NCI-H226 (cell line): ENCODE results near the gene PFN3.
"Not testable (repeated sequence)": the region's sequence is repeated elsewhere in the genome, so short reads cannot be mapped to it uniquely, and the experiment has no call there.

ENCODE experiments used
- DNase-seq: peaks from one replicate; pipeline ENCODE4 v3.0.0-alpha.2; 2015

PFN3 gene

DNA sequence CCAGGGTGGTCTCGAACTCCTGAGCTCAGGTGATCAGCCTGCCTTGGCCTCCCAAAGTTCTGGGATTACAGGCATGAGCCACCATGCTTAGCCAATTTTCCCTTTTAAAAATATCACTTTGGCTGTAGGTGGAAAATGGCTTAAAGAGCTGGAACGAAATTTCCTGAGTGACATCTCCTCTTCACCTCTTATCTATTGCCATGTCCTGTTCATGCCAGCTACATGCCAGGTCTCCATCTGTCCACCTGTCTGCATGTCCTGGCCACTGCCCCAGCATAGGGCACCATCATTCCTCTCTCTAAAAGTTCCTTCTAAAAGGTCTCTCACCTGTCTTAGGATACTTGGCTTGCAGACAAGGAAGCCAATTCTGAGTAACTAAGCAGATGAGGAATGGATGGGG lies 23.2 kb upstream of the PFN3 start:
- no peak for DNase-seq

DNA sequence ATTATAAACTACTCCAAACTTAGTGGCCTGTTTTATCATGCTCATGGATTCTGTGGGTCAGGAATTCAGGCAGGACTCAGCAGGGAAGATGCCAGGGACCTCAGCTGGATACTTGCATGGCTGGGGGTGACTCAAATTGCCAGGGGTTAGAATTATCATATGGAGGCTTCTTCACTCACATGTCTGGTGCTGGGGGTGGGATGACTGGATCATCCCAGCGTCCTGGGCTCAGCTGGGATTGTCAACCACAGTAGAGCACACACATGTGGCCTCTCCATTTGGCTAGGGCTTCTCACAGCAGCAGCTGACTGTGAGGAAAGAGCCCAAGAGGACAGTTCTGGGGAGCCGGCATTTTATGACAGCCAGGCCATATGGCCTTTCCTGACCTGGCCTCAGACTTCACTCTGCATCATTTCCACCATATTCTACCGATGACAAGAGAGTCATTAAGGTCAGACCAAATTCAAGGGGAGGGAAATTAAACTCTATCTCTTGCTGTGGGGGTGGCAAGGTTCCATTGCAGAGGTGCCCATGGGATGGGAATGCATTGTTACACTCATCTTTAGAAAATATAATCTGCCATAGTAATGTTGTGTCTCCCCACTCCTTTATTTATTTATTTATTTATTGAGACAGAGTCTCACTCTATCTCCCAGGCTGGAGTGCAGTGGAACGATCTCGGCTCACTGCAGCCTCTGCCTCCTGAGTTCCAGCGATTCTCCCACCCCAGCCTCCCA lies 20.8 kb upstream of the PFN3 start:
- no peak for DNase-seq

DNA sequence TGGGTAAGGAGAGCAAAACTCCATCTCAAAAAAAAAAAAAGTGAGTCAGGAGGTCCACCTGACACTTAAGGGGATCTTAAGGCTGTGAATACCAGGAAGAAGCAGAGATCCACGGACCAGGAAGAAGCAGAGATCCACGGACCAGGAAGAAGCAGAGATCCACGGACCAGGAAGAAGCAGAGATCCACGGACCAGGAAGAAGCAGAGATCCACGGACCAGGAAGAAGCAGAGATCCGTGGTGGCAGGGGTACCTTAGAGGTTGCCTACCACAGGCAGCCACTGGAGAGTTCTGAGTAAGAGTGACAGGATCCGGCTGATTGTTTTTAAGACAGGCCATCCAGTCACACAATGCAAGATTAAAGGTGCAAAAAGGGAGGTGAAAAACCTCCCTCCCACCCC lies 20.0 kb upstream of the PFN3 start:
- DNase-seq: not testable (repeated sequence)

- DNase-seq: peak; percentile 59
Observed at GRCh38 chr5:177419046-177419445, 18.6 kb upstream of the PFN3 start.

- DNase-seq: not testable (repeated sequence)
Observed at GRCh38 chr5:177417081-177417480, 16.6 kb upstream of the PFN3 start.

GRCh38 chr5:177414481-177414880 lies 14.0 kb upstream of the PFN3 start:
- no peak for DNase-seq

- no peak for DNase-seq
Observed at GRCh38 chr5:177412603-177413233, 12.3 kb upstream of the PFN3 start.

DNA sequence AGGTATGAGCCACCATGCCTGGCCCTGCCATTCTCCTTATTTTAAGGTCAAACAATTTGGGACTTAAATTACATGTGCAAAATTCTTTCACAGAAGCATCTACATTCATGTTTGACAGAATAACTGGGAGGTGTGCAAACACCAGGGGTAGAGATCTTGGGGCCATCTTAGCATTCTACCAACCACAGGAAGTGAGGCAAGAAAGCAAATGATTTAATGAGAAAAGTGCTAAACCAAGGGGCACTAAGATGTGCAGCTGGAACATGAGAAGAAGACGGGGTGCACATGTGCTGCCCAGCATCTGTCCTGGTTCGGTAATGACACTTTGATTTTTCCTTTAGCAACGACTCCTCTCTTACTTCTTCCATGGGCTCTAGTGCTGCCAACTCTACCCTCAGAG lies 10.1 kb upstream of the PFN3 start:
- no peak for DNase-seq

- no peak for DNase-seq
Observed at GRCh38 chr5:177409043-177409801, 8.8 kb upstream of the PFN3 start, which contains the start of gene F12. Gene F12 (minus strand): TSS chr5:177409564. CDS start chr5:177409527, 37 bp downstream.

- DNase-seq: no peak
Observed at GRCh38 chr5:177405805-177406204, 5.3 kb upstream of the PFN3 start.

DNA sequence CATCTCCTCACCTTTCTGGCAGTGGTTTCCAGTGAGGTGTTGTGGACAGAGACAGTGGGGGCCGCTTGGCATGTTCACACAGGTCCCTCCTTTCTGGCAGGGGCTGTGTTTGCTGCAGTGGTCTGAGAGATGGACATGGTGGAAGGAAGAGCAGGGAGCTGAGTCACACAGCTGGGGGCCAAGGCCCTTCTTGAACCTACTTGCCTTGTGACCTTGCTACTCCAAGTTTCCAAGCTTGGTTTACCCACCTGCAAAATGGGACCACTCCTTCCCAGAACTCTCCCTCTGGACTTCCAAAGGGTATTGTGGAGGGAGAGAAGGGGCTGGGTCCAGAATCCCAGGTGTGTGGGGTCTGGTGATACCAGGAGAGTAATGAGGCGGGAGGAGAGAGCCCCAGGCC lies 4.9 kb upstream of the PFN3 start:
- DNase-seq: no peak

- DNase-seq: no peak
Observed at GRCh38 chr5:177404641-177405179, 4.2 kb upstream of the PFN3 start.

- DNase-seq: peak; percentile 66
Observed at GRCh38 chr5:177403792-177404640, 3.6 kb upstream of the PFN3 start.

- no peak for DNase-seq
Observed at GRCh38 chr5:177403102-177403791, 2.8 kb upstream of the PFN3 start.

DNA sequence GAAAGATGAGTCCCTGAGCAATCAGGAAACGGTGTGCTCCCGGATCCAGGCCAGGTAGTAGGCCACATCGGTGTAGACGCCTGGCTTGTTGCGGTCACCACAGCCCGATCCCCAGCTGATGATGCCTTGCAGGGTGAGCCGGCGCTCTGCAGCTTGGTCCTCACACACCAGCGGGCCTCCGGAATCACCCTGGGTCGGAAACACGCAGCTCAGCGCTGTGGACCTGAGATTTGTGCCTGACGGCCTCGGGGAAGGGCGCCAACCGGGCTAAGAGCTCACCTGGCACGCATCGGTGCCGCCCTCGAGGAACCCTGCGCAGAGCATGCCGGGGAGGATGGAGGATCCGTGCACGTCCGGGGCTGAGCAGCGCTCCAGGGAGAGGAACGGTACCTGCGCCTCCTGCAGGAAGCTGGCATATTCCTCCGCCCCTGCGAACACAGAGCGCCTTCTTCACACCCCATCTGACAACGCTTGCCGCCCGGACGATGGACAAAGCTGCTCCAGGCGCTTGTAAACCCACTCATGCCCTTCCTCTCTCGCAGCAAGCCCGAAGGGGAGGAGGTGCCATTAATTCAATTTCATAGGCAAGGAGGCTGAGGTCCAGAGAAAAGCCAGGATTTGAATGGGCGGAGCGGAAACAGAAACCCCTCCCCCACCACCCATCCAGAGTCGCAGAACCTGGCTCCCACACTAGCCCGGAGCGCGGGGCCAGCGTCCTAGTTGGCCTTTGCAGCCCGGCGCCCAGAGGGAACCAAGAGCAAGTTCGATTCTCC lies 2.0 kb upstream of the PFN3 start:
- peak; percentile 81 for DNase-seq

GRCh38 chr5:177397875-177398390 lies 2.5 kb downstream of the PFN3 start:
- no peak for DNase-seq

DNA sequence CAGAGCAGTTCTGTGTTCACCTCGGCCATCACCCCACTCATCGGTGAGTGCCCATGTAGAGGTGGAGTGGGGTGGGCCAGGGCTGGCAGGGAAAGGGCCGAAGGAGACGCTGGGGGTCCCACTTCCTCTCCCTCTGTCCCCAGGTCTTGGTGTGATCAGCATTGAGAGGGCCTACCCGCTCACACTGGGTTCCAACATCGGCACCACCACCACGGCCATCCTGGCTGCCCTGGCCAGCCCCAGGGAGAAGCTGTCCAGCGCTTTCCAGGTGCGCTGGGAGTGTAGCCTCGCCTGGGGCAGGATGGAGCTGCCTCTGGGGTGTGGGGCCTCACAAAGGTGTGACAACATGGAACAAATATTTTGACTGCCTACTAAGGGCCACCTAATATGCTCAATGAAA lies 3.7 kb downstream of the PFN3 start:
- DNase-seq: no peak

GRCh38 chr5:177396078-177396477 lies 4.4 kb downstream of the PFN3 start:
- no peak for DNase-seq

- no peak for DNase-seq
Observed at GRCh38 chr5:177393990-177394389, 6.5 kb downstream of the PFN3 start.

GRCh38 chr5:177393206-177393765 lies 7.2 kb downstream of the PFN3 start:
- no peak for DNase-seq

DNA sequence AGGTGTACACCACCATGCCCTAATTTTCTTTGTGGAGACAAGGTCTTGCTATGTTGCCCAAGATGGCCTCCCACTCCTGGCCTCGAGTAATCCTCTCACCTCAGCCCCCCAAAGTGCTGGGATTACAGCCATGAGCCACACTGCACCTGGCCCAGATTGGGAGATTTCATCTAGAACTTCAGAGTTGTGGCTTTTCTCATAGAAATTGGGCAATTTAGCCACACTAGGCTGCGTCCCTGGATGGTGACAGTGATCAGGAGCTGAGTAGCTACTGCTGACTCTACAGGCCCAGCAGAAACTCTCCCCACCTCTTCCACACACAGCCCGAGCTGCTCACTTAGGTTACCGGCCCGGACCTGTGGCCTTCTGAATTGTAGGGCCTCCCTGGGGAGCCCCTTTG lies 7.7 kb downstream of the PFN3 start:
- no peak for DNase-seq
